Measurements from ENCODE around the gene ALAS2. TPM values are rescaled to one million over a fixed set of nuclear protein-coding genes. Genes with fewer than 3 reads are reported as not detected.

Gene ALAS2
- total RNA-seq, 2 donors from 2014 or later, result 0.29 to 1.7 TPM

DNA sequence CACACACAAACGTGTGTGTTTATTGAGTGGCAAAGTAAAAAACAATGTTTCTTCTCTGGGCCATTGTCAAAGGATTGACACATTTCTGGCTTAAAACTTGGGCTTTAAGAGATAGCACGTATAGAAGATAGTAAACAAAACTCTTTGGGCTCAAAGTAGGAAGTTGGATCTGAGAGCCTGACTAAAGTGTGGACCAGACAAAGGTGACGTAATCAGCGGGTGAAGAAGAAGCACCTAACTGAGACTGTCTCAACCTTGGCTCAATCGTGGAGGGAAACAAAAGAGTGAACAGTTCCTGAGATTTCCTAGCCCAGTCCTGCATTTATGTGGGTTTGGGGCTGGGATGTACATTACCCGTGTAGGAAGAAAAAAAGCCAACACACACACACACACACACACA lies 50.4 kb downstream of the ALAS2 start:
- no peaks in the 10 kb centered on the region for H3K27me3 ChIP-seq (ENCODE audit: control insufficient read depth, insufficient read depth, low read length, poor library complexity, severe bottlenecking)
- 90 to 100% methylated on average over 1 to 4 of the region's 6 CpGs for WGBS, 2 experiments (ENCODE audit: insufficient coverage in 1 of 2, insufficient read length in 1 of 2)
- H3K27ac Mint-ChIP-seq, result no peak overlapping the region

DNA sequence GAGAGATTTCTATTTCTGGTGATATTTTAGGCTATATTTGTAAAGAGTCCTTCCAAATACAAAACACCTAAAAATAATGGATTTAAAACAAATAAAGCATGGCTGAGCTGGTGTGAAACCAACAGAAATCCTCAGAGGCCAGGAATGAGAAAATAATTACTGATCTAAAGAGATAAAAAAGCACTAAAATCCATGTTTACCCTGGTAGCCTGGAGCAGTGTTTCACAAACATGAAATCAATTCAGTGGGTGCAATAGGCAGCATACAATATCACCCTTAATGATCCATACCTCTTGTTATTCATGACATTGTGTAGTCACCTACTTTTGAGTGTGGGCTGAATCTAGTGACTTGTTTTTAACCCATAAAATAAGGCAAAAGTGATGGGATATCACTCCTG lies 51.3 kb downstream of the ALAS2 start:
- Histone ChIP-seq H3K4me1 (ENCODE audit: control insufficient read depth, insufficient read depth, low read length) (no peaks in the 10 kb centered on the region), H3K9me3 (ENCODE audit: control insufficient read depth, low read length) (peaks cover 7% of the 10 kb centered on the region), H3K36me3 (ENCODE audit: control insufficient read depth, insufficient read depth, low read length) (no peaks in the 10 kb centered on the region), H3K4me3 (ENCODE audit: low read length) (no peak overlapping the region), H3K9ac (ENCODE audit: extremely low read depth, low read length, poor library complexity, severe bottlenecking) (no peak overlapping the region), H3K27me3 (ENCODE audit: control insufficient read depth, insufficient read depth, low read length, poor library complexity, severe bottlenecking) (no peaks in the 10 kb centered on the region), H3K27ac (ENCODE audit: low read depth, low read length) (no peak overlapping the region)
- no peak for DNase-seq
- Mint-ChIP-seq H3K9me3 (peaks cover 46% of the 10 kb centered on the region), H3K36me3 (ENCODE audit: low read depth) (no peaks in the 10 kb centered on the region), H3K27ac (no peak overlapping the region), H3K27me3 (ENCODE audit: insufficient read depth) (no peaks in the 10 kb centered on the region), H3K4me1 (peaks cover 3% of the 10 kb centered on the region), H3K4me3 (no peak overlapping the region)
- TF ChIP-seq, protein P1, sequence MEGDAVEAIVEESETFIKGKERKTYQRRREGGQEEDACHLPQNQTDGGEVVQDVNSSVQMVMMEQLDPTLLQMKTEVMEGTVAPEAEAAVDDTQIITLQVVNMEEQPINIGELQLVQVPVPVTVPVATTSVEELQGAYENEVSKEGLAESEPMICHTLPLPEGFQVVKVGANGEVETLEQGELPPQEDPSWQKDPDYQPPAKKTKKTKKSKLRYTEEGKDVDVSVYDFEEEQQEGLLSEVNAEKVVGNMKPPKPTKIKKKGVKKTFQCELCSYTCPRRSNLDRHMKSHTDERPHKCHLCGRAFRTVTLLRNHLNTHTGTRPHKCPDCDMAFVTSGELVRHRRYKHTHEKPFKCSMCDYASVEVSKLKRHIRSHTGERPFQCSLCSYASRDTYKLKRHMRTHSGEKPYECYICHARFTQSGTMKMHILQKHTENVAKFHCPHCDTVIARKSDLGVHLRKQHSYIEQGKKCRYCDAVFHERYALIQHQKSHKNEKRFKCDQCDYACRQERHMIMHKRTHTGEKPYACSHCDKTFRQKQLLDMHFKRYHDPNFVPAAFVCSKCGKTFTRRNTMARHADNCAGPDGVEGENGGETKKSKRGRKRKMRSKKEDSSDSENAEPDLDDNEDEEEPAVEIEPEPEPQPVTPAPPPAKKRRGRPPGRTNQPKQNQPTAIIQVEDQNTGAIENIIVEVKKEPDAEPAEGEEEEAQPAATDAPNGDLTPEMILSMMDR (conservative IDR thresholded peaks at IDR 0.05), result no peak

More for the DNA sequence above, 50.4 kb downstream of the ALAS2 start:
- H3K9me3 Mint-ChIP-seq, result peaks cover 47% of the 10 kb centered on the region
- Histone ChIP-seq H3K4me3 (ENCODE audit: low read length) (no peak overlapping the region), H3K27ac (ENCODE audit: low read depth, low read length) (no peak overlapping the region), H3K9me3 (ENCODE audit: control insufficient read depth, low read length) (peaks cover 7% of the 10 kb centered on the region), H3K36me3 (ENCODE audit: control insufficient read depth, insufficient read depth, low read length) (no peaks in the 10 kb centered on the region), H3K4me1 (ENCODE audit: control insufficient read depth, insufficient read depth, low read length) (no peaks in the 10 kb centered on the region), H3K9ac (ENCODE audit: extremely low read depth, low read length, poor library complexity, severe bottlenecking) (no peak overlapping the region)
- H3K36me3 Mint-ChIP-seq (ENCODE audit: low read depth), result no peaks in the 10 kb centered on the region
- H3K4me3 Mint-ChIP-seq, result no peak overlapping the region
- DNase-seq, result no peak
- TF ChIP-seq, protein P1 (conservative IDR thresholded peaks at IDR 0.05), result no peak
- peaks cover 3% of the 10 kb centered on the region for H3K4me1 Mint-ChIP-seq
- H3K27me3 Mint-ChIP-seq (ENCODE audit: insufficient read depth), result no peaks in the 10 kb centered on the region

DNA sequence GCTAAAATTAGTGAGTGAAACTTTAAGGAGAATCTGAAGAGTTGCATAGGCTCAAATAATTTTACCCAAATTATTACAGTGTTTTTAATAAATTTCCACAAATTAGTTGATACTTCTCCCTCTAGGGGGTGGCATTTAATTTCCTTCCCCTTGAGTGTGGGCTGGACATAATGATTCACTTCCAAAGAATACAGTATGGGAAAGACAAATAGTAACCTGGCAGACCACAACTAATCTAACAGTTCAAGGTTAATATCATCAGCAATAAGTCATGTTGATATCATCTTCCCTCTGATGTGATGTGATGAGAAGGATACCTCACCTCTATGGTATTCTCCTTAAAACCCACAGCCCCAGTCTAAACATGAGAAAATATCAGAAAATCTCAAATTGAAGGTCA lies 52.3 kb downstream of the ALAS2 start:
- no peaks in the 10 kb centered on the region for H3K27me3 Mint-ChIP-seq (ENCODE audit: insufficient read depth)
- Histone ChIP-seq H3K27ac (ENCODE audit: low read depth, low read length) (no peak overlapping the region), H3K9me3 (ENCODE audit: control insufficient read depth, low read length) (peaks cover 4% of the 10 kb centered on the region), H3K9ac (ENCODE audit: extremely low read depth, low read length, poor library complexity, severe bottlenecking) (no peak overlapping the region), H3K4me3 (ENCODE audit: low read length) (no peak overlapping the region), H3K27me3 (ENCODE audit: control insufficient read depth, insufficient read depth, low read length, poor library complexity, severe bottlenecking) (no peaks in the 10 kb centered on the region), H3K36me3 (ENCODE audit: control insufficient read depth, insufficient read depth, low read length) (no peaks in the 10 kb centered on the region), H3K4me1 (ENCODE audit: control insufficient read depth, insufficient read depth, low read length) (no peaks in the 10 kb centered on the region)
- TF ChIP-seq, protein P1 (conservative IDR thresholded peaks at IDR 0.05), result no peak
- peaks cover 46% of the 10 kb centered on the region for H3K9me3 Mint-ChIP-seq
- no peak for DNase-seq
- no peak overlapping the region for H3K27ac Mint-ChIP-seq
- peaks cover 3% of the 10 kb centered on the region for H3K4me1 Mint-ChIP-seq
- H3K4me3 Mint-ChIP-seq, result no peak overlapping the region
- no peaks in the 10 kb centered on the region for H3K36me3 Mint-ChIP-seq (ENCODE audit: low read depth)
